Measurements from ENCODE around the gene COL26A1. TPM values are rescaled to one million over a fixed set of nuclear protein-coding genes. Genes with fewer than 3 reads are reported as not detected.
"Not testable (repeated sequence)": the region's sequence is repeated elsewhere in the genome, so short reads cannot be mapped to it uniquely, and the experiment has no call there.

COL26A1 gene
- total RNA-seq, 8 experiments from 2014 or later = 0.87 to 50.5 (median 11.1) TPM; not detected in 1

- in situ Hi-C loops (cut with MboI; ENCODE audit: low pct_unique_long_range_greater_than_20kb in 2 of 9, low sequenced_read_pairs in 9 of 9, unreplicated experiment in 9 of 9) = loop anchor here in 1 of 9 experiments (25.0 kb wide), 1 partner anchor 680 kb away; no protein-coding TSS in a partner anchor
- Histone ChIP-seq H3K4me1 (replicated peaks in 1 of 2) (peaks cover 0 to 5% of the 10 kb centered on the region in 2 donors), H3K27ac (no peak overlapping the region), H3K4me3 (no peak overlapping the region)
- WGBS, 10 experiments = 0 to 100% (median 100%) methylated on average over 1 to 2 of the region's 8 CpGs; no CpG with 5 or more reads in 7 of the 10 experiments
- ATAC-seq (replicated peaks in 6 of 8) = no peak
Observed at GRCh38 chr7:101557421-101557820, 194.7 kb downstream of the COL26A1 start.

- ATAC-seq (replicated peaks in 6 of 8) = no peak
- H3K4me1 ChIP-seq (replicated peaks in 1 of 2) = peaks cover 0 to 5% of the 10 kb centered on the region in 2 donors
- in situ Hi-C loops (cut with MboI; ENCODE audit: low pct_unique_long_range_greater_than_20kb in 2 of 9, low sequenced_read_pairs in 9 of 9, unreplicated experiment in 9 of 9) = loop anchor here in 1 of 9 experiments (25.0 kb wide), 1 partner anchor 679 kb away; no protein-coding TSS in a partner anchor
- WGBS, 10 experiments = 0 to 80% (median 66%) methylated on average over 2 to 4 of the region's 9 CpGs; no CpG with 5 or more reads in 6 of the 10 experiments
- H3K4me3 ChIP-seq = no peak overlapping the region
- H3K27ac ChIP-seq = no peak overlapping the region
Observed at GRCh38 chr7:101557978-101558741, 195.5 kb downstream of the COL26A1 start.

GRCh38 chr7:101558742-101559325 is 196.2 kb downstream of the COL26A1 start:
- Histone ChIP-seq H3K4me3 (no peak overlapping the region), H3K27ac (no peak overlapping the region), H3K4me1 (replicated peaks in 1 of 2) (peaks cover 0 to 5% of the 10 kb centered on the region in 2 donors)
- ATAC-seq (replicated peaks in 6 of 8) = peak in 1 of 8 experiments; percentile 55
- in situ Hi-C loops (cut with MboI; ENCODE audit: low pct_unique_long_range_greater_than_20kb in 2 of 9, low sequenced_read_pairs in 9 of 9, unreplicated experiment in 9 of 9) = loop anchor here in 1 of 9 experiments (25.0 kb wide), 1 partner anchor 678 kb away; no protein-coding TSS in a partner anchor
- WGBS, 10 experiments = 0 to 80% (median 58%) methylated on average over 1 to 4 of the region's 9 CpGs; no CpG with 5 or more reads in 6 of the 10 experiments

- Histone ChIP-seq H3K27ac (no peak overlapping the region), H3K4me1 (replicated peaks in 1 of 2) (peaks cover 0 to 5% of the 10 kb centered on the region in 2 donors), H3K4me3 (no peak overlapping the region)
- in situ Hi-C loops (cut with MboI; ENCODE audit: low pct_unique_long_range_greater_than_20kb in 2 of 9, low sequenced_read_pairs in 9 of 9, unreplicated experiment in 9 of 9) = loop anchor here in 1 of 9 experiments (25.0 kb wide), 1 partner anchor 678 kb away; no protein-coding TSS in a partner anchor
- ATAC-seq (replicated peaks in 6 of 8) = no peak
- 100% methylated on average over 1 of the region's 1 CpG; no CpG with 5 or more reads in 9 of the 10 experiments for WGBS, 10 experiments
Observed at GRCh38 chr7:101559586-101559985, 196.9 kb downstream of the COL26A1 start.

GRCh38 chr7:101560021-101560420 is 197.3 kb downstream of the COL26A1 start:
- not testable (repeated sequence) for ATAC-seq (replicated peaks in 6 of 8); H3K27ac ChIP-seq; H3K4me3 ChIP-seq; H3K4me1 ChIP-seq (replicated peaks in 1 of 2)
- in situ Hi-C loops (cut with MboI; ENCODE audit: low pct_unique_long_range_greater_than_20kb in 2 of 9, low sequenced_read_pairs in 9 of 9, unreplicated experiment in 9 of 9) = loop anchor here in 1 of 9 experiments (25.0 kb wide), 1 partner anchor 677 kb away; no protein-coding TSS in a partner anchor
- 17 to 100% (median 34%) methylated on average over 1 to 3 of the region's 3 CpGs; no CpG with 5 or more reads in 4 of the 10 experiments for WGBS, 10 experiments

- no peak overlapping the region for H3K4me3 ChIP-seq
- no peak for ATAC-seq (replicated peaks in 6 of 8)
- 7 to 100% (median 84%) methylated on average over 1 to 7 of the region's 7 CpGs; no CpG with 5 or more reads in 2 of the 10 experiments for WGBS, 10 experiments
- H3K4me1 ChIP-seq (replicated peaks in 1 of 2) = peaks cover 0 to 5% of the 10 kb centered on the region in 2 donors
- no peak overlapping the region for H3K27ac ChIP-seq
- in situ Hi-C loops (cut with MboI; ENCODE audit: low pct_unique_long_range_greater_than_20kb in 2 of 9, low sequenced_read_pairs in 9 of 9, unreplicated experiment in 9 of 9) = loop anchor here in 1 of 9 experiments (25.0 kb wide), 1 partner anchor 676 kb away; no protein-coding TSS in a partner anchor
Observed at GRCh38 chr7:101560856-101561255, 198.2 kb downstream of the COL26A1 start.

GRCh38 chr7:101561293-101561692 is 198.6 kb downstream of the COL26A1 start:
- H3K4me3 ChIP-seq; H3K27ac ChIP-seq; H3K4me1 ChIP-seq (replicated peaks in 1 of 2); ATAC-seq (replicated peaks in 6 of 8): not testable (repeated sequence)
- in situ Hi-C loops (cut with MboI; ENCODE audit: low pct_unique_long_range_greater_than_20kb in 2 of 9, low sequenced_read_pairs in 9 of 9, unreplicated experiment in 9 of 9) = loop anchor here in 1 of 9 experiments (25.0 kb wide), 1 partner anchor 676 kb away; no protein-coding TSS in a partner anchor
- WGBS, 10 experiments = 38 to 100% (median 65%) methylated on average over 1 to 3 of the region's 3 CpGs; no CpG with 5 or more reads in 2 of the 10 experiments

- ATAC-seq (replicated peaks in 6 of 8) = no peak
- Histone ChIP-seq H3K27ac (no peak overlapping the region), H3K4me3 (no peak overlapping the region), H3K4me1 (replicated peaks in 1 of 2) (peaks cover 0 to 5% of the 10 kb centered on the region in 2 donors)
- 55 to 80% (median 73%) methylated on average over 2 to 4 of the region's 15 CpGs; no CpG with 5 or more reads in 5 of the 10 experiments for WGBS, 10 experiments
- in situ Hi-C loops (cut with MboI; ENCODE audit: low pct_unique_long_range_greater_than_20kb in 2 of 9, low sequenced_read_pairs in 9 of 9, unreplicated experiment in 9 of 9) = loop anchor here in 1 of 9 experiments (25.0 kb wide), 1 partner anchor 675 kb away; no protein-coding TSS in a partner anchor
Observed at GRCh38 chr7:101562531-101563197, 200.0 kb downstream of the COL26A1 start.

- Histone ChIP-seq H3K27ac (no peak overlapping the region), H3K4me3 (no peak overlapping the region), H3K4me1 (replicated peaks in 1 of 2) (peaks cover 0 to 5% of the 10 kb centered on the region in 2 donors)
- ATAC-seq (replicated peaks in 6 of 8) = peak in 1 of 8 experiments; percentile 19
- in situ Hi-C loops (cut with MboI; ENCODE audit: low pct_unique_long_range_greater_than_20kb in 2 of 9, low sequenced_read_pairs in 9 of 9, unreplicated experiment in 9 of 9) = loop anchor here in 1 of 9 experiments (25.0 kb wide), 1 partner anchor 674 kb away; no protein-coding TSS in a partner anchor
- WGBS, 10 experiments = 0 to 82% (median 7%) methylated on average over 1 to 4 of the region's 15 CpGs; no CpG with 5 or more reads in 5 of the 10 experiments
Observed at GRCh38 chr7:101563198-101563901, 200.7 kb downstream of the COL26A1 start.

GRCh38 chr7:101563943-101564777 is 201.5 kb downstream of the COL26A1 start:
- no peak overlapping the region for H3K4me3 ChIP-seq
- peaks cover 0 to 2% of the 10 kb centered on the region in 2 donors for H3K4me1 ChIP-seq (replicated peaks in 1 of 2)
- ATAC-seq (replicated peaks in 6 of 8) = peak in 6 of 8 experiments; percentile 13 to 46 (median 32)
- WGBS, 10 experiments = 53 to 89% (median 73%) methylated on average over 1 to 16 of the region's 23 CpGs; no CpG with 5 or more reads in 3 of the 10 experiments
- in situ Hi-C loops (cut with MboI; ENCODE audit: low pct_unique_long_range_greater_than_20kb in 2 of 9, low sequenced_read_pairs in 9 of 9, unreplicated experiment in 9 of 9) = loop anchor here in 1 of 9 experiments (25.0 kb wide), 1 partner anchor 673 kb away; no protein-coding TSS in a partner anchor
- H3K27ac ChIP-seq = no peak overlapping the region

- peak in 6 of 8 experiments; percentile 50 to 82 (median 74) for ATAC-seq (replicated peaks in 6 of 8)
- WGBS, 10 experiments = 34 to 68% (median 49%) methylated on average over 4 to 8 of the region's 16 CpGs; no CpG with 5 or more reads in 6 of the 10 experiments
- Histone ChIP-seq H3K27ac (no peak overlapping the region), H3K4me1 (replicated peaks in 1 of 2) (no peaks in the 10 kb centered on the region), H3K4me3 (no peak overlapping the region)
- in situ Hi-C loops (cut with MboI; ENCODE audit: low pct_unique_long_range_greater_than_20kb in 2 of 9, low sequenced_read_pairs in 9 of 9, unreplicated experiment in 9 of 9) = loop anchor here in 1 of 9 experiments (25.0 kb wide), 1 partner anchor 673 kb away; no protein-coding TSS in a partner anchor
Observed at GRCh38 chr7:101564778-101565211, 202.1 kb downstream of the COL26A1 start.
